UCSD-AML1 (cell line): ENCODE data around the gene ABCC10.
A peak's percentile ranks its signal among the peaks of the same experiment; 100 is the strongest.

Experiments
- DNase-seq: peaks from one replicate; lab custom pipeline; 2025; ENCODE audit not compliant: unreplicated experiment; lab: John Stamatoyannopoulos, UW

ABCC10 gene

GRCh38 chr6:43467752-43468151, 40.4 kb downstream of the ABCC10 start:
- DNase-seq: no peak

DNA sequence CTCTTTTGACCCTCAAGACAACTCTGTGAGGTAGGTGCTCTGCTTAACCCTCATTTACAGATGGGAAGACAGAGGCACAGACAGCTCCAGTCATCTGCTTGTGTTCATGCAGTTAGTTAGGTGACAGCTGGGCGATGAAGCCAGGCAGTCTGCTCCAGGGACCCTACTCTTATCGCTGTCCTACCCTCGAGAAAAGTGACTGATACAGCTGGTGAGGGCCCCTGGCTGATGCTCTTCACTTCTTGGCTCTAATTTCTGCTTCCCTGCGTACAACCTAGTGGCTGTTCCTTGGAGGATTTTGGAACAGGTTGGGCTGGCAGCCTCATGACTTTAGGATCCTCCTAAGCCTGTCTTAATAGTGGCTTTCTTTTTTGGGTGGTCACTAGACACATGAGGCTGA, 40.9 kb downstream of the ABCC10 start:
- DNase-seq: no peak

GRCh38 chr6:43468748-43469681, 41.7 kb downstream of the ABCC10 start:
- no peak for DNase-seq

DNA sequence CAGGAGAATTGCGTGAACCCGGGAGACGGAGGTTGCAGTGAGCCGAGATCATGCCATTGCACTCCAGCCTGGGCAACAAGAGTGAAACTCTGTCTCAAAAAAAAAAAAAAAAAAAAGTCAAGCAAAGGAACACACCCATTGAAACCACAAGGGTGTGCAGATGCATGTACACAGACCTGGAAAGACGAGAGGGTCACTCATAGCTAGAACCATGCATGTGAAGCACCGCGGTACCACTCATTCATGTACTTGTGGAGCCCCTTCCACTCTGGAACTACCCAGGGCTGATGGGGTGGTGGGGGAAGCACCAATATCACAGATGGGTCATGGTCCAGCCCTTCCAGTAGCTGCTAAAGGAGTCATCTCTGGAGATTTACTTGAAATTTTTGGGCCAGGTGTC, 42.6 kb downstream of the ABCC10 start:
- no peak for DNase-seq

DNA sequence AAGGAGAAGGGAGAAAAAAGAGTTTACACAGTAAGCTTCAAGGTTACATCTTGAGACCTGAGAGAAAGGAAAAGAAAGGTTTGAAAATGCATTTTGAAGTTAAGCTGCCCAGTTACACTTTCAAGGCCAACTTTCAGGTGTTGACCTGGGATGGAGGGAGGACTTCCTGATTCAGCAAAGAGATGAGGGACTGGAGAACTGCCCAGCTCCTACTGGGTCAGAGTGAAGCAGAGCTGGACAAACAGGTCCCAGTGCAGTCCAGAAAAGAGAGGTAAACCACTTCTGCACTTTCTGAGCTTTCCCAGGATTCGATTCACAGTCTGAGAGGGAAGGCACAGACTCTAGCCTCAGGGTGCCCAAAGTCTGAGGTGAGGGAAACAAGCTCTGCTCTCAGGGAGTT, 44.1 kb downstream of the ABCC10 start:
- no peak for DNase-seq

GRCh38 chr6:43472515-43472914, 45.2 kb downstream of the ABCC10 start:
- no peak for DNase-seq

GRCh38 chr6:43475516-43475915, 48.2 kb downstream of the ABCC10 start:
- DNase-seq: no peak

DNA sequence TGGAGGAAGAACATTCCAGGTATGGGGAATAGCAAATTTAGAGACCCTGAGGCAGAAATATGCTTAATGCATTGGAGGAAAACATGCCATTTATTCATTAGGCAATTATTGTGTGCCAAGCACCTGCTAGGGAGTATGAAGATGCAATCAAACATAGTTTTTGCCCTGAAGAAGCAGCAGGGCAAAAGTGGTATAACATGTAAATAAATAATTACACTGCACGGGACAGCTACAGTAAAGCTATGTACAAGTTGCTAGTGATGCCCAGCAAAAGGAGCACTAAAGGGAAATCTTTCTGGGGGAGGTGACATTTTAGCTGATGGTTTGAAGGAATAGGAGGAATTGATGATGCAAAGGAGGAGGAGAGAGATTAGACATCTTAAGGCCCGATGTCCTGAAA, 49.4 kb downstream of the ABCC10 start:
- DNase-seq: no peak

GRCh38 chr6:43477235-43478007, 50.1 kb downstream of the ABCC10 start, which contains the start of gene TJAP1:
Gene TJAP1 (plus strand): TSS chr6:43477570. CDS start chr6:43499002, 21,432 bp downstream.
- peak; percentile 90 for DNase-seq

DNA sequence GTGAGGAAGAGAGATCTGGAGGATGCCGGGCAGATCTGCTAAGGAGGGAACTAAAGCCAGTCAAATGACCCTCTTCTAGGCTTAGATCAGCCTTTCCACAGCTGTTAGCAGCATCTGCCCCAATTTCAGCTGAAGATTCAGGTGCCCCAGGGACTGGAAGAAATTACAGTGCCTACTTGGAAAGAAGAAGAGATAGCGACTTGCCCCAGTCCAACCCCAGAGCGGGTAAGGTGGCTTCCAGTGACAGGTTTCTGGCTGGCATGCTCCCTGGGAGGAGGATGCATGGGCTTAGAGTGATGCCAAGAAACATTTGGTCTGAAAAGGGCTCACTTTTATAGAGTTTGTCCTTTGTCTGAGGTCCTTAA, 50.6 kb downstream of the ABCC10 start:
- no peak for DNase-seq

- DNase-seq: no peak
Measured at GRCh38 chr6:43481075-43481474, 53.7 kb downstream of the ABCC10 start.

GRCh38 chr6:43481591-43482236, 54.4 kb downstream of the ABCC10 start:
- DNase-seq: no peak

DNA sequence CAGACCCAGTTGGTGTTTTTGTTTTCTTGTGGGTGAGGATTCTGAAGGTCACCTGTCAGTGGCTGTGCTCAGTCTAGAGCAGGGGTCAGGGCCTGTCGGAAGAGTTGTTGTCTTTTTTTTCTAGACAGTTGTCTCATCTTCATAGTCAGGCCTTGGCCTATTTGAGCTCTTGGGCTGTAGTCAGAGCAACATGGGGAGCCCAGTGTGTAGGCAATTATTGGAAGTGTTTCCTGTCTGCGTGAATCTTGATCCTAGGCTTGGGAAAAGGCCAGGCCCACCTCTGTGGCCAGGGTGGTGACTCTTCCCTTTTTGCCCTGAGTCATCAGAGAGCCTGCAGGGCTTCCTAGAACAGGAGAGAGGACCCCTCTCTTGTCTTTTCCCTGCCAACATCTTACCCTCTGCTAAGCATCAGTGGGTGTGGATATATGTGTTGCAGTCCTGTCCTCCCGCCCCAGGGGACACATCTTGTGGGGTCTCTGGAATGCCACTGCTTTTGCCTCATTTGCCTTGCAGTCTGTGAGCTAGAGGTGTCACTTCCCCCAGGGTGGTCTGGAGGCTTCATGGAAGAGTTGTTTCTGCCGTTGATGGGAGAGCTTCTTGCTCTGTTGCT, 61.4 kb downstream of the ABCC10 start:
- DNase-seq: no peak

- no peak for DNase-seq
Measured at GRCh38 chr6:43489277-43490072, 62.1 kb downstream of the ABCC10 start.

DNA sequence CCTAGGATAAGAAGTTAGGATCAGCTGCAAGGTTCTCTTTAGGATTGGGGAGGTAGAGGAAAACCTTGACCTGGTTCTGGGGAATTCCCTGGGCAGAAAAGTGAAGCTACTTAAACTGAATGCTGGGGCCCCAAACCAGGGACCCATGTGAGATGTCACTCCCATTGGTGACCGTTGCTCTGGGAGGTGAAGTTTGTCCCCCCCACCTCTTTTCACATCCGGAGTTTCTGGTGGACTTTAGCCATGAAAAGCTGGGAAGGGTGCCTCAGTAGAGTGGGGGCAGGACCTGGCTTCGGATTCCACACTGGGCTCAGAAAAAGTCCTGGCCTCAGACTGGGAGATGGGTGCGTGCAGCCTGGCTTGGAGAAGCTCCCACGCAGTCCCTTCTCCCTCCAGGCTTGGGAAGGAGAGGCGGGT, 63.2 kb downstream of the ABCC10 start:
- DNase-seq: no peak

GRCh38 chr6:43491750-43492661, 64.7 kb downstream of the ABCC10 start:
- DNase-seq: no peak

DNA sequence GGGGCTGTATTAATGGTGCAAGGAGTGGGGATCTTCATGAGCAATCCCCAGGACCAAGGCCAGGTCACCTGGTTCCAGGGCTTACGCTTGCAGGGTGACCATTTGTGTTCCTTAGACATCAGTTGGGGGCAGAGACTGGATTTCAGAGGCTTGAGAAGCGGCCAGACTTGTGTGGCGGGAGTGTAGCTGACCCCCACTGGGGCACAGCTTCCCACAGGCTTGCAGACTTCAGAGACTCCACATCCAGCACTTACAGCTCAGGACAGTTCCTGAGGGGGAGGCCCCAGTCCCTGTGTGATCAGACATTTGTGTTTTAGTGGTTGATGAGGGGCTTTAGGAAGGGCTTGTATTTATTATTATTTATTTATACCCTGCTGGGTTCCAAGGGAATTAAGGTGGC, 65.3 kb downstream of the ABCC10 start:
- DNase-seq: no peak

DNA sequence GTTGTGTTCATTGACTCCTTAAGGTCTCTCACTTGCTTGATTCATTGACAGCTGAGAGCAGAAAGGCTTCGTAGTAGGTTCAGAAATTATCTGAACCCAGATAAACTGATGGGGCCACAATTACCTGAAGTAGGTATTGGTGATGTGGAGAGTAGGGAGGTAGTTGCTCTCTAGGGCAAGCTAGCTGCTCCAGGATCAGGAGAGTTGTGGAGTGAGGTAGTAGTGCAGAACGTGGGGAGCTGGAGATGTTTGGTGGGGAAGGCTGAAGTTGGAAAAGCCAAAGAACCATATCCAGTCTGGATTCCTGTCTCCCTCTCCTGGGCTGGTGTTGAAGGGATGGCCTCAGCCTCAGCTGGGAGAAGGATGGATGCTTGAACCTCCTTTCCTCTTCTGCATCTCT, 65.9 kb downstream of the ABCC10 start:
- no peak for DNase-seq

GRCh38 chr6:43493833-43494232, 66.5 kb downstream of the ABCC10 start:
- no peak for DNase-seq
